Fibroblast of villous mesenchyme (primary cell): ENCODE results near the gene PSMD6. TPM values are rescaled to one million over a fixed set of nuclear protein-coding genes. Genes with fewer than 3 reads are reported as not detected.

Experiments
- DNase-seq: peaks from one replicate; pipeline ENCODE4 v3.0.0-alpha.2; 2010; ENCODE audit warnings: low read depth
- H3K4me3 ChIP-seq: 2 replicates; pipeline ENCODE4 v1.5.1; 2011; ENCODE audit warnings: low read depth, mild to moderate bottlenecking, low read length
- total RNA-seq: library from RNA; depleted of rRNA; stranded (reverse); fragments of >200 nt; gene quantifications from 2 replicates; pipeline ENCODE4 v1.2.3, GENCODE V29; 2012
- TF ChIP-seq, protein P1 (sequence below): IDR thresholded peaks from 2 replicates; pipeline ENCODE4 v1.5.1; 2012; ENCODE audit warnings: low read depth, mild to moderate bottlenecking, low read length; ENCODE audit not compliant: insufficient read depth

The PSMD6 gene
- total RNA-seq, 1 donor, result 101 TPM

GRCh38 chr3:64038253-64038767, 15.0 kb upstream of the PSMD6 start:
- no peak for DNase-seq
- TF ChIP-seq, protein P1, sequence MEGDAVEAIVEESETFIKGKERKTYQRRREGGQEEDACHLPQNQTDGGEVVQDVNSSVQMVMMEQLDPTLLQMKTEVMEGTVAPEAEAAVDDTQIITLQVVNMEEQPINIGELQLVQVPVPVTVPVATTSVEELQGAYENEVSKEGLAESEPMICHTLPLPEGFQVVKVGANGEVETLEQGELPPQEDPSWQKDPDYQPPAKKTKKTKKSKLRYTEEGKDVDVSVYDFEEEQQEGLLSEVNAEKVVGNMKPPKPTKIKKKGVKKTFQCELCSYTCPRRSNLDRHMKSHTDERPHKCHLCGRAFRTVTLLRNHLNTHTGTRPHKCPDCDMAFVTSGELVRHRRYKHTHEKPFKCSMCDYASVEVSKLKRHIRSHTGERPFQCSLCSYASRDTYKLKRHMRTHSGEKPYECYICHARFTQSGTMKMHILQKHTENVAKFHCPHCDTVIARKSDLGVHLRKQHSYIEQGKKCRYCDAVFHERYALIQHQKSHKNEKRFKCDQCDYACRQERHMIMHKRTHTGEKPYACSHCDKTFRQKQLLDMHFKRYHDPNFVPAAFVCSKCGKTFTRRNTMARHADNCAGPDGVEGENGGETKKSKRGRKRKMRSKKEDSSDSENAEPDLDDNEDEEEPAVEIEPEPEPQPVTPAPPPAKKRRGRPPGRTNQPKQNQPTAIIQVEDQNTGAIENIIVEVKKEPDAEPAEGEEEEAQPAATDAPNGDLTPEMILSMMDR, result no peak
- H3K4me3 ChIP-seq, result no peak overlapping the region

DNA sequence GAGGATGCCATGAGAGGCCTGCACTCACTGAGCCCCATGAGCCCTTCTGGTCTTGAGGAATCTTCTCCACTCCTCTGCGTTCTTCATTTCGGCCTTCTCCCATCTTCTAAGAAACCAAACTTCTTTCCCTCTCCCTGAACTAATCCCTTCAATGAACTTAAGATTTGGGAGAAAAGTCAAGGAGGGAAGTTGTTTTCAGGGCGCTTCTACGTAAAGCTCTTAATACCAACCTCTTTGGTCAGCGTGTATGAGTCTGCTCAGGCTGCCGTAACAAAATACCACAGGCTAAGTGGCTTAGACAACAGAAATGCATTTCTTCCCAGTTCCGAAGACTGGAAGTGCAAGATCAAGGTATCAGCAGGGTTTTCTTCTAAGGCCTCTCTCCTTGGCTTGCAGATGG, 13.8 kb upstream of the PSMD6 start:
- DNase-seq, result no peak
- H3K4me3 ChIP-seq, result no peak overlapping the region
- TF ChIP-seq, protein P1, result no peak

- no peak for DNase-seq
- H3K4me3 ChIP-seq, result no peak overlapping the region
- TF ChIP-seq, protein P1, result no peak
Observed at GRCh38 chr3:64033069-64033468, 9.8 kb upstream of the PSMD6 start.

- DNase-seq, result peak; percentile 18
- H3K4me3 ChIP-seq, result no peak overlapping the region
- TF ChIP-seq, protein P1, result no peak
Observed at GRCh38 chr3:64031540-64032508, 8.5 kb upstream of the PSMD6 start.

DNA sequence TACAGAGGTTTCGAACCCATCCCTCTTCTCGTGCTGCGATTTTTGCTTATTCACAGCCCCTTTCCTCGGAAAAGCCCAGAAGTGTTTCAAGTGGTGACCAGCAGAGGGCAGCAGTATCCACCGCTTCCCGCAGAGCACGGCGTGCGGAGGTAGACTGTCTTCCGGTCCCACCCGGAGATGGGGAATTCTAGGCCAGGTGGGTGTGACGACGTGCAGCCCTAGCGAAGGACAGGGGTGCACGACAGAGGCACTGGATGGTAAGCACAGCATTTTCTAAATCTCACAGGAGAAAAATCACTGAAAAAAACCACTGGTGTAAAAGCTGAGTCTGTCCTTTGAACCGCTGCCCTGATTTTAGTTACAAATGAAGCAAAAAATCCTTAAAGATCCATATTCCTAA, 7.4 kb upstream of the PSMD6 start:
- H3K4me3 ChIP-seq, result peak overlapping the region; percentile 35
- DNase-seq, result peak; percentile 68
- TF ChIP-seq, protein P1, result peak; percentile 89

GRCh38 chr3:64029287-64029686, 6.0 kb upstream of the PSMD6 start:
- DNase-seq, result no peak
- TF ChIP-seq, protein P1, result no peak
- H3K4me3 ChIP-seq, result no peak overlapping the region
